Globus pallidus (tissue), 1 donor: Measurements from ENCODE around the gene GRIN2A.
A peak's percentile ranks its signal among the peaks of the same experiment; 100 is the strongest.

ENCODE experiments used
- DNase-seq: peaks from one replicate; pipeline ENCODE4 v3.0.0-alpha.2; 2015; ENCODE audit warnings: low spot score

Gene GRIN2A

GRCh38 chr16:9817586-9817985 is 364.6 kb downstream of the GRIN2A start:
- DNase-seq = no peak

GRCh38 chr16:9816644-9817043 is 365.6 kb downstream of the GRIN2A start:
- DNase-seq = no peak

- no peak for DNase-seq
Observed at GRCh38 chr16:9813665-9814064, 368.6 kb downstream of the GRIN2A start.

GRCh38 chr16:9808210-9808609 is 374.0 kb downstream of the GRIN2A start:
- no peak for DNase-seq

GRCh38 chr16:9807302-9807701 is 374.9 kb downstream of the GRIN2A start:
- DNase-seq = no peak

- no peak for DNase-seq
Observed at GRCh38 chr16:9805109-9805508, 377.1 kb downstream of the GRIN2A start.

- DNase-seq = no peak
Observed at GRCh38 chr16:9802160-9802559, 380.1 kb downstream of the GRIN2A start.

- no peak for DNase-seq
Observed at GRCh38 chr16:9801651-9802050, 380.6 kb downstream of the GRIN2A start.

- no peak for DNase-seq
Observed at GRCh38 chr16:9800186-9800738, 382.0 kb downstream of the GRIN2A start.

- DNase-seq = no peak
Observed at GRCh38 chr16:9798952-9799580, 383.2 kb downstream of the GRIN2A start.

- DNase-seq = no peak
Observed at GRCh38 chr16:9798474-9798873, 383.8 kb downstream of the GRIN2A start.

- no peak for DNase-seq
Observed at GRCh38 chr16:9797306-9797705, 384.9 kb downstream of the GRIN2A start.

GRCh38 chr16:9793623-9794022 is 388.6 kb downstream of the GRIN2A start:
- DNase-seq = no peak

- DNase-seq = peak; percentile 42
Observed at GRCh38 chr16:9791556-9791955, 390.7 kb downstream of the GRIN2A start.

- DNase-seq = no peak
Observed at GRCh38 chr16:9790199-9790598, 392.0 kb downstream of the GRIN2A start.

- no peak for DNase-seq
Observed at GRCh38 chr16:9787717-9788116, 394.5 kb downstream of the GRIN2A start.

GRCh38 chr16:9780831-9781230 is 401.4 kb downstream of the GRIN2A start:
- no peak for DNase-seq

- DNase-seq = no peak
Observed at GRCh38 chr16:9778849-9779248, 403.4 kb downstream of the GRIN2A start.

- DNase-seq = no peak
Observed at GRCh38 chr16:9775998-9776397, 406.2 kb downstream of the GRIN2A start.

- no peak for DNase-seq
Observed at GRCh38 chr16:9773289-9773688, 408.9 kb downstream of the GRIN2A start.

- DNase-seq = no peak
Observed at GRCh38 chr16:9772526-9773225, 409.6 kb downstream of the GRIN2A start.

- DNase-seq = no peak
Observed at GRCh38 chr16:9766891-9767290, 415.3 kb downstream of the GRIN2A start.

GRCh38 chr16:9763505-9763904 is 418.7 kb downstream of the GRIN2A start:
- DNase-seq = no peak

GRCh38 chr16:9761870-9762269 is 420.4 kb downstream of the GRIN2A start:
- DNase-seq = peak; percentile 69
